Testis (tissue), 2 donors: ENCODE data around the gene DHCR7.

Source experiments
- POLR2A ChIP-seq: fragments of 450-650 bp; IDR thresholded peaks from one replicate; pipeline ENCODE4 v1.6.1; 2017; ENCODE audit warnings: antibody characterized with exemption, mild to moderate bottlenecking, moderate library complexity
- TF ChIP-seq, protein P1 (sequence below), 3 experiments: fragments of 450-650 bp in 2 of 3; fragments of 200-600 bp in 1 of 3; sonication (generic) in 1 of 3; IDR thresholded peaks; one replicate each; pipeline ENCODE4 v1.5.1; 2016 to 2019; ENCODE audit warnings: antibody characterized with exemption in 3 of 3, mild to moderate bottlenecking in 2 of 3, moderate library complexity in 1 of 3

DNA sequence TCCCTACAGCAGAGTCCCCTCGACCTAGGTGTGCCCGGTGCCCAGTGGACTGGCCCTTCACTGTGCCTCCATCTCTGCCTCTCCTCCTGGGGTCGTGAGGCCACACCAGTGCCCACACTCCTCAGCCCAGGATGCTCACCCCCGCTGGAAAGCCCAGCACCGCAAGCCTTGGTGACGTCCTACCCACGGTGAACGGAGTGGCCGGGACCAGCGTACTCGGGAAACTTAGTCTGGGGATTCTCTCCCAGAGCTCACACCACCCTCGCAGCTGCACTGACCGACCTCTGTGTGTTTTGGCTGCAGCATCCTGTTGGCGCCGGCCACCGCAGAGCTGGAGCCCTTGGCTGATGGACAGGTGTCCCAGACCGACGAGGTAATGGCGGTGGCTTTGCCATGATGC, 43.3 kb upstream of the DHCR7 start:
- no peak for TF ChIP-seq POLR2A
- TF ChIP-seq, protein P1, sequence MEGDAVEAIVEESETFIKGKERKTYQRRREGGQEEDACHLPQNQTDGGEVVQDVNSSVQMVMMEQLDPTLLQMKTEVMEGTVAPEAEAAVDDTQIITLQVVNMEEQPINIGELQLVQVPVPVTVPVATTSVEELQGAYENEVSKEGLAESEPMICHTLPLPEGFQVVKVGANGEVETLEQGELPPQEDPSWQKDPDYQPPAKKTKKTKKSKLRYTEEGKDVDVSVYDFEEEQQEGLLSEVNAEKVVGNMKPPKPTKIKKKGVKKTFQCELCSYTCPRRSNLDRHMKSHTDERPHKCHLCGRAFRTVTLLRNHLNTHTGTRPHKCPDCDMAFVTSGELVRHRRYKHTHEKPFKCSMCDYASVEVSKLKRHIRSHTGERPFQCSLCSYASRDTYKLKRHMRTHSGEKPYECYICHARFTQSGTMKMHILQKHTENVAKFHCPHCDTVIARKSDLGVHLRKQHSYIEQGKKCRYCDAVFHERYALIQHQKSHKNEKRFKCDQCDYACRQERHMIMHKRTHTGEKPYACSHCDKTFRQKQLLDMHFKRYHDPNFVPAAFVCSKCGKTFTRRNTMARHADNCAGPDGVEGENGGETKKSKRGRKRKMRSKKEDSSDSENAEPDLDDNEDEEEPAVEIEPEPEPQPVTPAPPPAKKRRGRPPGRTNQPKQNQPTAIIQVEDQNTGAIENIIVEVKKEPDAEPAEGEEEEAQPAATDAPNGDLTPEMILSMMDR (IDR thresholded peaks at IDR 0.05) = no peak
